GM19328 (cell line): Measurements from ENCODE around the gene HMOX1.

Source experiments
- ATAC-seq: cut with Tn5 transposase; IDR thresholded peaks from one replicate; pipeline ENCODE4 v1.9.1; 2021; ENCODE audit warnings: mild to moderate bottlenecking, moderate library complexity; ENCODE audit not compliant: unreplicated experiment

Gene HMOX1

DNA sequence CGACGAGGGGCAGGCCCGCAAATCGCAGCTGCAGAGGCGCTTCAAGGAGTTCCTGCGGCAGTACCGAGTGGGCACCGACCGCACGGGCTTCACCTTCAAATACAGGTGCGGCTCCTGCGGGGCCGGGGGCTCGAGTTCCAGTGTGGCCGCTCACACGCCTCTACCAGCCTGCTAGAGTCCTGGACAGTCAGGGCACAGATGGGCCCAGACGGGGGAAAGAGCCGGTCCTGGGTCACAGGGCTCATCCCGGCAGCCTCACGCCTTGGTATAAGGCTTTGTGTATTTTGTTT is 19.6 kb downstream of the HMOX1 start:
- no peak for ATAC-seq

GRCh38 chr22:35401863-35402262 is 21.0 kb downstream of the HMOX1 start:
- no peak for ATAC-seq

GRCh38 chr22:35403356-35403755 is 22.5 kb downstream of the HMOX1 start:
- ATAC-seq = no peak

- ATAC-seq = no peak
Observed at GRCh38 chr22:35404176-35404575, 23.3 kb downstream of the HMOX1 start.

GRCh38 chr22:35406443-35406842 is 25.5 kb downstream of the HMOX1 start:
- ATAC-seq = no peak

GRCh38 chr22:35407362-35407761 is 26.5 kb downstream of the HMOX1 start:
- no peak for ATAC-seq

DNA sequence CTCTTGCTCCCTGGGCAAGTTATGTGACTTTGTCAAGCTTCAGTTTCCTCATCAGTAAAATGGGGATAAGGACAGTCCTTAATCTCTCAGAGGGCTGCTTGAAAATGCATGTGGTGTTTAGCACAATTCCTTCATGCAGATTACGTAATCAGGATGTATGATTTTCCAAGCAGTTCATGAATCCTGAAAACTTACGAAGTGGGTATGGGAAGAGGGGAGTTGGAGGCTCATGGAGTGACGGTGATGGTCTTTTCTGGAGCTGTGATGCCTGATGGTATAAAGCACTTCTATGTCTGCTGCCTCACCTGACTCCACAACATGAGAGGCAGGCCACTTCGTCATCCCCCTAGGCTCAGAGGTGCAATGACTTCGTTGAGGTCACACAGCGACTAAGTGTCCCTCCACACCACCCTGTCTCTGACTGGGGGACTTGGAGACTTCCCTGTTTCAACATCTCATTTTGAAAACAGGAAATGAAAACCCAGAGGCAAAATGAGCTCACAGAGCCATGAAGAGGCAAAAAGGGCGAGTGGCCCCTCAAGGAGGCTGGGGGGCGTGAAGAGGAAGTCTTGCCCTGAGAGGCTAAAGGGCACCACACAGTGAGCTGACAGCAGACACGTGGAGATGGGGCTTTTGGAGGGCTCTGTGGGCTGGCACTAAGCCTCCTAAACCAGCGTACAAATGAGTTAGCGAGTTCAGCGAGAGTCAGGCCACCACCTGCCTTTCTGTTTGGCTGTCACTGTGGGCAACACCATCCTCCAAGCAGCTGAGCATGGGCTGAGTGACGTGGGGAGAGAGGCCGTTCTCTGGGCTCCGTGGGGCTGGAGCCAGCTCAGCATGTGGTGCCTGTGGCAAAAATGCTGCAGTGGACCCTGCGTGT is 29.1 kb downstream of the HMOX1 start:
- ATAC-seq = no peak

GRCh38 chr22:35410663-35411034 is 29.8 kb downstream of the HMOX1 start:
- no peak for ATAC-seq

GRCh38 chr22:35411102-35411501 is 30.2 kb downstream of the HMOX1 start:
- ATAC-seq = no peak

DNA sequence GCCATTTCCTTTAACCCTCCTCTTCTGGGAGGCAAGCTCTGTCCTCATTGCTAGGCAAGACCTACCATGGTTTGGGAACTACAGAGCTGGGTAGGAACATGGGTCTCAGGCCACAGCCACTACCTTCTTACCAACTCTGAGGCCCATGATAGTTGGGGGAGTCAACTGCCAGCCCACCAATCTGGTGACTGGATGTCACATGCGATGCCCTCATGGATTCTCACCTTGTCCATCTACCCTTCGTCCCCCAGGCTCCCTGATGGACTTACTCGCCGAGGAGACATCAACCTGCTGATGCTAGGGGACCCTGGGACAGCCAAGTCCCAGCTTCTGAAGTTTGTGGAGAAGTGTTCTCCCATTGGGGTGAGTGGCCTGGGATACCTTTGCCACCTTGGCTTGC is 32.7 kb downstream of the HMOX1 start:
- no peak for ATAC-seq

DNA sequence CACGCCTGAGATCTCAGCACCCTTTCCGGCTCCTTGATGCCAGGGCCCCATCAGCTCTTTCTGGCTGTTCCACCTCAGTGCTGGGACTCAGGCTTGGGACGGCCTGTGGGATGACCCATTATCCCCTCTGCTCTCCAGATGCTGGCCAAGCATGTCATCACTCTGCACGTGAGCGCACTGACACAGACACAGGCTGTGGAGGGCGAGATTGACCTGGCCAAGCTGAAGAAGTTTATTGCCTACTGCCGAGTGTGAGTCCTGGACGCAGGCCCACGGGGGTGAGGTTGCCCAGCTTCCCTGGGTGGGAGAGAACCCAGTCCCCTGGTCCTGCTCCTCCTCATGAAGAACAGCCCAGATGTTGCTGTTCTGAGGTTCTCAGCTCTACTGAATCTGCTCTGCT is 36.7 kb downstream of the HMOX1 start:
- no peak for ATAC-seq

DNA sequence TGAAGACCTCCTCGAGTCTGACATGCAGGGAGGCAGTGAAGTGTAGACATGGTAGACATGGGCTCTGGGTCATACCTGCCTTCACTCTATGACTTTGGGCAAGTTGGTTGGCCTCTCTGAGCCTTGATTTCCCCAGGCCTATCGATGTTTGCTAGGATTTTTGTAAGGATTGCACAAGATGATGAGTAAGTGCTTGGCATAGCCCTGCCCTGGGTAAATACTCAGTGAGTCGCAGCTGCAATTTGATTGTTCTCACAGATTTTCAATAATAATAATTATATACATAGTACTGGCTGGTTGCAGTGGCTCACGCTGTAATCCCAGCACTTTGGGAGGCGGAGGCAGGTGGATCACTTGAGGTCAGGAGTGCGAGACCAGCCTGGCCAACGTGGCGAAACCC is 37.2 kb downstream of the HMOX1 start:
- no peak for ATAC-seq

DNA sequence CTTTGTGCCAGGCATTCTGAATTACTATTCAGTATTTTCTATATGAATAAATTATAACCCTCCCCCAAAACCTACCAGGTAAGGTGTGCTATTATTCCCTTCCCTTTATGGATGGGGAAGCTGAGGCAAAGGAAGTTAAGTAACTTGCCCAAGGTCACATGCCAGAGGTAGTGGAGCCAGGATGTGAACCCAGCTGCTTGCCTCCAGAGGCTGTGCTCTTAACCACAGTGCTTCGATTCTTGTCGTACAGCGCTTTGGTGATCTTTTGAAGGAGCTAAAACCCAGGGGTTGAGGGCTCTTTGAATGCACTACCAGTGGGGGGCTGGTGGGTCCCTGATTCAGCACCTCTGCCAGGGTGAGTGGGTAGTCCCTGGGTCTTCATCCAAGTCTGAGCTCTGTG is 37.8 kb downstream of the HMOX1 start:
- no peak for ATAC-seq

GRCh38 chr22:35419756-35420155 is 38.9 kb downstream of the HMOX1 start:
- ATAC-seq = no peak

DNA sequence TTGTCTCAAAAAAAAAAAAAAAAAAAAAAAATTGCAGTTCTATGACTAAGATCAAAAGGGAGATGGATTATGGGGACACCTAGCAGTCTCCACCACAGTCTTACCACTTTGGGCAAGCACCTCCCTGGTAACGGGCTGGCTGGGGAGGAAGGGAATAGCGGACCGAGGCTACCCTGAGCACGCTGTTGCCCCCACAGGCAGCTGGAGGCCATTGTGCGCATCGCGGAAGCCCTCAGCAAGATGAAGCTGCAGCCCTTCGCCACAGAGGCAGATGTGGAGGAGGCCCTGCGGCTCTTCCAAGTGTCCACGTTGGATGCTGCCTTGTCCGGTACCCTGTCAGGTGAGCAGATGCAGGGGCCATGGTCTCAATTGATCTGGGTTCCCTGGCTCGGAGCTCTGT is 40.2 kb downstream of the HMOX1 start:
- no peak for ATAC-seq

DNA sequence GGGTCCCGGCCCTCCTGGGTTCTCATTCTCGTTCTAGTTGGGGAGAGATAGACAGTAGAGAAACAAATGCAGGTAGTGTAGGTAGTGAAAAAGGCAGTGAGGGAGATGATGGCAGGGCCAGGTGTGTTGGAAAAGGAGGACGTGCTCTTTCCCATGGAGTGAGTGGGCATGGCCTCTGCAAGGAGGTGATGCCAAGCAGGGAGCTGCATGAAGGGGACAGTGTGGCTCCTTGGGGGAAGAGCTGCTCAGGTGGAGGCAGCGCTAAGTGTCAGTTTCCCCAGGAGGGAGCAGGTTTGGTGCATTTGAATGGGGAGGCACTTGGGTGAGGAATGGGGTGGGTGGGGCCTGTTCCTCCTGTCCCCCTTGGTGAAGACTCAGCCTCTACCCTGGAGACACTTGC is 41.2 kb downstream of the HMOX1 start:
- no peak for ATAC-seq

- ATAC-seq = no peak
Observed at GRCh38 chr22:35422936-35423335, 42.0 kb downstream of the HMOX1 start.

GRCh38 chr22:35424081-35424480 is 43.2 kb downstream of the HMOX1 start:
- ATAC-seq = no peak

- ATAC-seq = no peak
Observed at GRCh38 chr22:35424761-35425160, 43.9 kb downstream of the HMOX1 start.

GRCh38 chr22:35425546-35425945 is 44.6 kb downstream of the HMOX1 start:
- no peak for ATAC-seq

- ATAC-seq = no peak
Observed at GRCh38 chr22:35425971-35426800, 45.3 kb downstream of the HMOX1 start.

DNA sequence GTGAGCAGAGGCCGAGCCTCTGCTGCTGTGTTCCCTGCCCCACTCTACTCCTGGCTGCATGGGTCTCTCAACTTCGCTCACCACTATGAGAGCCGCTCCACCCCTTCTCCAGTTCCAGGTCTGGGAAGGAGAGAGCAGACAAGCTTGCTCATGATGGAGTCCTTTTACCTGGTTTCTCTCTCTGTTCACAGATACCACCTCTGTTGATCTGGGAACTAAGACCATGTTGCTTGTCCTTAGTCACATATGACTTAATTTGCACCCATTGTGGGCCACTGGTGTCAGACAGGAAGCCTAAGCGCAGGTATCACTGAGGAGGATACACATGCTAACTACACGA is 45.9 kb downstream of the HMOX1 start:
- ATAC-seq = no peak
